OCI-LY7 (cell line): ENCODE results near the gene EDN2. TPM values are rescaled to one million over a fixed set of nuclear protein-coding genes. Genes with fewer than 3 reads are reported as not detected.

Source experiments
- BruUV-seq: library from RNA; stranded (reverse); fragments of 400-500 nt; replicated peaks from 2 replicates; lab custom pipeline; 2021; lab: Mats Ljungman, UMichigan
- CTCF ChIA-PET: fragments of 300-600 bp; sonication (Branson Sonifier 250); formaldehyde crosslinking; loops from one replicate; lab custom pipeline; 2022; ENCODE audit warnings: antibody characterized with exemption; ENCODE audit not compliant: unreplicated experiment; lab: Charles Lee
- POLR2A ChIA-PET: fragments of 300-600 bp; sonication (Branson Sonifier 250); formaldehyde crosslinking; loops from one replicate; lab custom pipeline; 2022; ENCODE audit warnings: antibody characterized with exemption; lab: Charles Lee
- DNase-seq: peaks from one replicate; pipeline ENCODE4 v3.0.0-alpha.2; 2015; ENCODE audit warnings: low spot score
- H2AFZ ChIP-seq: fragments of 200-600 bp; sonication (generic), shearing (Covaris generic); 2 replicates; pipeline ENCODE4 v1.6.1; 2014; ENCODE audit warnings: mild to moderate bottlenecking, antibody characterized with exemption, low read length, moderate library complexity
- H3K27ac ChIP-seq: fragments of 200-600 bp; sonication (generic); 2 replicates; pipeline ENCODE4 v1.5.1; 2014; ENCODE audit warnings: mixed run types, low read depth, mild to moderate bottlenecking, moderate library complexity, low read length, inconsistent platforms; ENCODE audit not compliant: poor library complexity, severe bottlenecking
- H3K36me3 ChIP-seq: fragments of 200-600 bp; sonication (generic); 2 replicates; pipeline ENCODE4 v1.6.1; 2014; ENCODE audit warnings: mild to moderate bottlenecking, antibody characterized with exemption, low read length, moderate library complexity, mixed read lengths; ENCODE audit not compliant: insufficient read depth
- H3K4me1 ChIP-seq: fragments of 200-600 bp; sonication (generic); 2 replicates; pipeline ENCODE4 v1.5.1; 2014; ENCODE audit warnings: mild to moderate bottlenecking, low read length; ENCODE audit not compliant: insufficient read depth, poor library complexity, severe bottlenecking
- H3K4me2 ChIP-seq: fragments of 200-600 bp; sonication (generic); 2 replicates; pipeline ENCODE4 v1.6.1; 2014; ENCODE audit warnings: mild to moderate bottlenecking, low read length
- H3K4me3 ChIP-seq: fragments of 200-600 bp; sonication (generic); 2 replicates; pipeline ENCODE4 v1.5.1; 2014; ENCODE audit warnings: mild to moderate bottlenecking, low read depth, low read length; ENCODE audit not compliant: poor library complexity, severe bottlenecking
- H3K79me2 ChIP-seq: fragments of 200-600 bp; sonication (generic); 2 replicates; pipeline ENCODE4 v1.6.1; 2016; ENCODE audit warnings: low read depth, mild to moderate bottlenecking, low read length, moderate library complexity, mixed read lengths; ENCODE audit not compliant: insufficient read depth
- H3K9me2 ChIP-seq: fragments of 200-600 bp; sonication (generic); 2 replicates; pipeline ENCODE4 v1.6.1; 2016; ENCODE audit warnings: mild to moderate bottlenecking, low read length, mixed read lengths; ENCODE audit not compliant: insufficient read depth
- H3K9me3 ChIP-seq: fragments of 200-600 bp; sonication (generic); 2 replicates; pipeline ENCODE4 v1.6.1; 2014; ENCODE audit warnings: mild to moderate bottlenecking, mixed run types, low read length, mixed read lengths
- H4K20me1 ChIP-seq: fragments of 200-600 bp; sonication (generic); 2 replicates; pipeline ENCODE4 v1.6.1; 2014; ENCODE audit warnings: mild to moderate bottlenecking, antibody characterized with exemption, low read length, moderate library complexity, mixed read lengths; ENCODE audit not compliant: insufficient read depth
- CTCF ChIP-seq: fragments of 200-600 bp; sonication (generic); conservative IDR thresholded peaks from 2 replicates; pipeline ENCODE4 v1.5.1; 2014; ENCODE audit warnings: mild to moderate bottlenecking, antibody characterized with exemption, low read length, moderate library complexity, mixed read lengths
- EZH2phosphoT487 ChIP-seq: fragments of 200-600 bp; sonication (generic); IDR thresholded peaks from 2 replicates; pipeline ENCODE4 v1.6.1; 2018; ENCODE audit warnings: low read depth, borderline replicate concordance, mild to moderate bottlenecking, mixed run types, antibody characterized with exemption, low read length, moderate library complexity, mixed read lengths
- intact Hi-C: fragments of 100-400 bp; cut with micrococcal nuclease; formaldehyde crosslinking; loops from one replicate; pipeline ENCODE4 v1.10.0; 2022; ENCODE audit not compliant: unreplicated experiment
- total RNA-seq, 2 experiments: library from RNA; depleted of rRNA in 1 of 2; stranded (reverse); fragments of >200 nt in 1 of 2; shearing (Covaris generic) in 1 of 2; gene quantifications; 2 replicates each; pipeline ENCODE4 v1.2.3, GENCODE V29; 2014 to 2022

Gene EDN2
- total RNA-seq, 2 experiments from 2014 or later: not detected

- CTCF ChIA-PET: no interaction called here
Measured at GRCh38 chr1:41464885-41465284, 19.6 kb downstream of the EDN2 start.

GRCh38 chr1:41463516-41463915, 21.0 kb downstream of the EDN2 start:
- no peak for DNase-seq
- TF ChIP-seq CTCF (no peak), EZH2phosphoT487 (no peak)
- POLR2A ChIA-PET: interaction anchor here (0.8 kb wide), 1 partner anchor 291 kb away, joined by 3 read pairs; no protein-coding TSS in a partner anchor
- intact Hi-C loops: no loop called here
- Histone ChIP-seq H3K79me2 (no peaks in the 10 kb centered on the region), H3K9me3 (no peaks in the 10 kb centered on the region), H4K20me1 (no peaks in the 10 kb centered on the region), H3K36me3 (no peaks in the 10 kb centered on the region), H3K4me2 (no peak overlapping the region), H3K9me2 (no peaks in the 10 kb centered on the region), H3K27ac (no peak overlapping the region), H3K4me3 (no peak overlapping the region), H3K4me1 (no peaks in the 10 kb centered on the region), H2AFZ (no peak overlapping the region)
- no TSS peak for BruUV-seq
- CTCF ChIA-PET: no interaction called here

More at GRCh38 chr1:41464885-41465284, 19.6 kb downstream of the EDN2 start:
- DNase-seq: no peak
- no peak for TF ChIP-seq CTCF
- H4K20me1 ChIP-seq: no peaks in the 10 kb centered on the region
- POLR2A ChIA-PET: interaction anchor here (0.6 kb wide), 1 partner anchor 221 kb away, joined by 4 read pairs; no protein-coding TSS in a partner anchor
- H3K27ac ChIP-seq: no peak overlapping the region
- H3K4me3 ChIP-seq: no peak overlapping the region
- H2AFZ ChIP-seq: no peak overlapping the region
- no peaks in the 10 kb centered on the region for H3K9me2 ChIP-seq
- H3K79me2 ChIP-seq: no peaks in the 10 kb centered on the region
- no peaks in the 10 kb centered on the region for H3K4me1 ChIP-seq
- H3K4me2 ChIP-seq: no peak overlapping the region
- intact Hi-C loops: no loop called here
- BruUV-seq: no TSS peak
- H3K9me3 ChIP-seq: no peaks in the 10 kb centered on the region
- no peaks in the 10 kb centered on the region for H3K36me3 ChIP-seq

- ChIA-PET CTCF (no interaction called here), POLR2A (interaction anchor here (0.8 kb wide), 1 partner anchor 292 kb away, joined by 3 read pairs; no protein-coding TSS in a partner anchor)
- TF ChIP-seq CTCF: no peak
- no peak for TF ChIP-seq EZH2phosphoT487
- no peaks in the 10 kb centered on the region for H4K20me1 ChIP-seq
- H3K9me2 ChIP-seq: no peaks in the 10 kb centered on the region
- no peaks in the 10 kb centered on the region for H3K4me1 ChIP-seq
- no peaks in the 10 kb centered on the region for H3K36me3 ChIP-seq
- DNase-seq: no peak
- no peak overlapping the region for H3K4me3 ChIP-seq
- intact Hi-C loops: no loop called here
- H3K79me2 ChIP-seq: no peaks in the 10 kb centered on the region
- H3K9me3 ChIP-seq: no peaks in the 10 kb centered on the region
- H3K4me2 ChIP-seq: no peak overlapping the region
- no peak overlapping the region for H3K27ac ChIP-seq
- BruUV-seq: no TSS peak
- no peak overlapping the region for H2AFZ ChIP-seq
Measured at GRCh38 chr1:41462680-41463004, 21.8 kb downstream of the EDN2 start.
